Muscle layer of colon (tissue), 2 donors: Measurements from ENCODE around the gene ZFP1.

Experiments used
- H3K27ac ChIP-seq: one replicate; pipeline ENCODE4 v1.7.0; 2013; ENCODE audit warnings: low read depth, mild to moderate bottlenecking, low read length, moderate library complexity
- H3K27me3 ChIP-seq, 2 donors: one replicate each; pipeline ENCODE4 v1.7.0; 2013; ENCODE audit warnings: low read length in 2 of 2, mild to moderate bottlenecking in 2 of 2; ENCODE audit not compliant: insufficient read depth in 2 of 2, control insufficient read depth in 1 of 2
- H3K36me3 ChIP-seq: one replicate; pipeline ENCODE4 v1.7.0; 2013; ENCODE audit warnings: mild to moderate bottlenecking, low read length; ENCODE audit not compliant: insufficient read depth
- H3K4me1 ChIP-seq: one replicate; pipeline ENCODE4 v1.7.0; 2013; ENCODE audit warnings: mild to moderate bottlenecking, low read length; ENCODE audit not compliant: insufficient read depth
- H3K4me3 ChIP-seq, 2 donors: one replicate each; pipeline ENCODE4 v1.7.0; 2013; ENCODE audit warnings: low read length in 2 of 2, low read depth in 1 of 2, mild to moderate bottlenecking in 1 of 2, moderate library complexity in 1 of 2
- H3K9ac ChIP-seq: one replicate; pipeline ENCODE4 v1.7.0; 2013; ENCODE audit warnings: low read length
- H3K9me3 ChIP-seq: one replicate; pipeline ENCODE4 v1.7.0; 2013; ENCODE audit warnings: mild to moderate bottlenecking, low read length
- donor health status: abdominal sarcoma.
- donor health status: Adenocarcinoma of cecum.

Gene ZFP1

GRCh38 chr16:75176926-75177325 is 28.6 kb downstream of the ZFP1 start:
- H3K4me3 ChIP-seq, result no peak overlapping the region
- H3K27ac ChIP-seq, result no peak overlapping the region
- no peaks in the 10 kb centered on the region for H3K36me3 ChIP-seq
- no peaks in the 10 kb centered on the region for H3K4me1 ChIP-seq
- no peaks in the 10 kb centered on the region for H3K9me3 ChIP-seq
- no peak overlapping the region for H3K9ac ChIP-seq
- H3K27me3 ChIP-seq, result no peaks in the 10 kb centered on the region

DNA sequence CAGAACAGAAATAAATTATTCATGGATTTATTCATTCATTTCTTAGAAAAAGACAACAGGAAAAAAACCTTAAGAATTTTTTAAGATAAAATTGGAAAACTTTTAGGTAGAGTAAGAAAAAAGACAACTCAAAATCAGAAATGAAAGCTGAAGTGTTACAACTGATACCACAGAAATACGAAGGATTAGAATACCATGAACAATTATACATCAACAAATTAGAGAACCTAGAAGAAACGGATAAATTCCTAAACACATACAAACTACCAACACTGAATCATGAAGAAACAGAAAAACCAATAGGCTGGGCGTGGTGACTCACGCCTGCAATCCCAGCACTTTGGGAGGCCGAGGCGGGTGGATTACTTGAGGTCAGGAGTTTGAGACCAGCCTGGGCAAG is 30.9 kb downstream of the ZFP1 start:
- Histone ChIP-seq H3K27ac (no peak overlapping the region), H3K4me1 (no peaks in the 10 kb centered on the region), H3K9me3 (no peaks in the 10 kb centered on the region), H3K9ac (no peak overlapping the region), H3K4me3 (no peak overlapping the region), H3K27me3 (no peaks in the 10 kb centered on the region), H3K36me3 (no peaks in the 10 kb centered on the region)

- Histone ChIP-seq H3K27me3 (no peaks in the 10 kb centered on the region), H3K4me1 (no peaks in the 10 kb centered on the region), H3K9me3 (no peaks in the 10 kb centered on the region), H3K4me3 (no peak overlapping the region), H3K9ac (no peak overlapping the region), H3K27ac (no peak overlapping the region), H3K36me3 (no peaks in the 10 kb centered on the region)
Measured at GRCh38 chr16:75181630-75182029, 33.3 kb downstream of the ZFP1 start.

DNA sequence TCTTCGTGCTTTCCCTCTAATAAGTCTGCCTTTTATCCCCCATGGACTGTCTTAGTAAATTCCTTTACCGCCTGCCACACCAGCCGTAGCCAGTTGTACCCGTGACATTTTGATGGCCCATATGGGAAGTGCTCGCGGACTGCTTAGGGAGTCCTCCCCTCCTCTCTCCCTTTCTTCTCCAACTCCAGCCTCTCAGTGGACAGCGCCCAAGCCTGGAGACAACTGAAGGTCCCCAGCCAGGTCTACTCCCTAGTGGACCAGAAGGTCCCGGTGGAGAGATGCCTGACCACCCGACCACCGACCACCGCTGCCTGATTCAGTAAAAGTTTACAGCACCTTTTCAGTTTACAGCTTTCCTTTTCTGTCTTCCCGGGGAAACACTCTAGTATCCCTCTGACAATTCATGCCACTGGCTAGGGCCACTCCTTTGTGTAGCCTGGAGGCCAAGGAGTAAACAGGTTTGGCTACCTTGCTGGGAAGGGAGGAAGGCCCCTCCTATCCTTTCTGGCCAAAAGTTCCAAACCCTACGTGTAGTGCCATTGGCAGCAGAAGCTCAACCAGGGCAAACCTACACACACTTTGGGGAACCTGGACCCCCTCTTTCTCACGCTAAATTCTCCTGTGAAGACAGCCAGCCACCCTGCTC is 40.6 kb downstream of the ZFP1 start:
- no peaks in the 10 kb centered on the region for H3K36me3 ChIP-seq
- H3K4me3 ChIP-seq, result no peak overlapping the region
- no peak overlapping the region for H3K27ac ChIP-seq
- H3K9me3 ChIP-seq, result no peaks in the 10 kb centered on the region
- H3K27me3 ChIP-seq, result no peaks in the 10 kb centered on the region
- H3K4me1 ChIP-seq, result no peaks in the 10 kb centered on the region
- no peak overlapping the region for H3K9ac ChIP-seq

- Histone ChIP-seq H3K4me3 (no peak overlapping the region), H3K27me3 (no peaks in the 10 kb centered on the region), H3K4me1 (no peaks in the 10 kb centered on the region), H3K9ac (no peak overlapping the region), H3K27ac (no peak overlapping the region), H3K36me3 (no peaks in the 10 kb centered on the region), H3K9me3 (no peaks in the 10 kb centered on the region)
Measured at GRCh38 chr16:75189638-75190245, 41.4 kb downstream of the ZFP1 start.

DNA sequence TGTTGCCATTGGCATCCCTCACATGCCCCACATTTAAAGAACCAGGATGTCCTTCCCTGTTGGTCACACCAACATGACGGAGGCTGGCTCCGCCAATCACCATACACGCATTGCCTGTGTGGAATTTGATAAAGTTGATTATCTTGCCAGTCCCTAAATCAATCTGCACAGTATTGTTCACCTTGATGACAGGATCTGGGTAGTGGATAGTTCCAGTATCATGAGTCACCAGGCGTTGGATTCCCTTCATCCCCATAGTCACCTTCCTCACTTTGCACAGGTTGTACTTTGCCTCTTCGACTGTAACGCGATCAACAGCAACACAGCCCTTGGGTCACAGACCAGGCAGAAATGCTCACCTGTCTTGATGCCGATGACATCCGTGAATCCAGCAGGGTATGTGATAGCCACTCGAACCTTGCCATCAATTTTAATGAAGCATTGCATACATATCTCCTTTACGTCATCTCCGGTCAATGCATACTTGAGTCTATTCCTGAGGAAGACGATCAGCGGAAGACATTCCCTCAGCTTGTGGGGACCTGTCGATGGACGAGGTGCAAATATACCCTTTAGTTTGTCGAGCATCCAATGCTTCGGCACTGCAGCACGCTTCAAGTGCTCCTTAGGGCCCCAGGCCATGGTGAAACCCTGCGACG is 44.4 kb downstream of the ZFP1 start:
- Histone ChIP-seq H3K9me3 (no peaks in the 10 kb centered on the region), H3K27ac (no peak overlapping the region), H3K27me3 (peaks cover 0 to 4% of the 10 kb centered on the region in 2 donors), H3K9ac (no peak overlapping the region), H3K4me3 (no peak overlapping the region), H3K36me3 (no peaks in the 10 kb centered on the region), H3K4me1 (no peaks in the 10 kb centered on the region)

DNA sequence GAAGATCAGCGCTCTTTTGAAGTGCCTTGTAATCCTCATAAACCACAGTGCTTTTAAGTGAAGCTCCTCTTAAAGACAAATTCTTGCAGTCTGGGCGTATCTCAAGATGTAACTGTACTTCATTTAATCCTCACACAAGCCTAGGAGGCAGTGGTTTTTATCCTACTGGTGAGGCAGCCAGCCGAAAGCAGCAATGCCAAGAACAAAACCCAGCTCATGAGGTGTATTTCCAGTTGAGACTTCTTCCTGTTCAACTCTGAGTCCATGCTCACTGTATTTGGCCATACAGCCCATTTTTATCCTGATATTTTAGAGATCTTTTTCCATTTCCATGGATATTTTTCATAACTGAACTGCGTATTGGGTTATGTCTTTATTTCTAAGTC is 44.9 kb downstream of the ZFP1 start:
- no peak overlapping the region for H3K9ac ChIP-seq
- no peaks in the 10 kb centered on the region for H3K4me1 ChIP-seq
- no peaks in the 10 kb centered on the region for H3K36me3 ChIP-seq
- H3K9me3 ChIP-seq, result no peaks in the 10 kb centered on the region
- H3K27ac ChIP-seq, result no peak overlapping the region
- no peak overlapping the region for H3K4me3 ChIP-seq
- H3K27me3 ChIP-seq, result peaks cover 0 to 10% of the 10 kb centered on the region in 2 donors

- Histone ChIP-seq H3K9me3 (no peaks in the 10 kb centered on the region), H3K36me3 (no peaks in the 10 kb centered on the region), H3K4me1 (no peaks in the 10 kb centered on the region), H3K4me3 (no peak overlapping the region), H3K27me3 (peaks cover 0 to 10% of the 10 kb centered on the region in 2 donors), H3K27ac (no peak overlapping the region), H3K9ac (no peak overlapping the region)
Measured at GRCh38 chr16:75193730-75194444, 45.6 kb downstream of the ZFP1 start.

DNA sequence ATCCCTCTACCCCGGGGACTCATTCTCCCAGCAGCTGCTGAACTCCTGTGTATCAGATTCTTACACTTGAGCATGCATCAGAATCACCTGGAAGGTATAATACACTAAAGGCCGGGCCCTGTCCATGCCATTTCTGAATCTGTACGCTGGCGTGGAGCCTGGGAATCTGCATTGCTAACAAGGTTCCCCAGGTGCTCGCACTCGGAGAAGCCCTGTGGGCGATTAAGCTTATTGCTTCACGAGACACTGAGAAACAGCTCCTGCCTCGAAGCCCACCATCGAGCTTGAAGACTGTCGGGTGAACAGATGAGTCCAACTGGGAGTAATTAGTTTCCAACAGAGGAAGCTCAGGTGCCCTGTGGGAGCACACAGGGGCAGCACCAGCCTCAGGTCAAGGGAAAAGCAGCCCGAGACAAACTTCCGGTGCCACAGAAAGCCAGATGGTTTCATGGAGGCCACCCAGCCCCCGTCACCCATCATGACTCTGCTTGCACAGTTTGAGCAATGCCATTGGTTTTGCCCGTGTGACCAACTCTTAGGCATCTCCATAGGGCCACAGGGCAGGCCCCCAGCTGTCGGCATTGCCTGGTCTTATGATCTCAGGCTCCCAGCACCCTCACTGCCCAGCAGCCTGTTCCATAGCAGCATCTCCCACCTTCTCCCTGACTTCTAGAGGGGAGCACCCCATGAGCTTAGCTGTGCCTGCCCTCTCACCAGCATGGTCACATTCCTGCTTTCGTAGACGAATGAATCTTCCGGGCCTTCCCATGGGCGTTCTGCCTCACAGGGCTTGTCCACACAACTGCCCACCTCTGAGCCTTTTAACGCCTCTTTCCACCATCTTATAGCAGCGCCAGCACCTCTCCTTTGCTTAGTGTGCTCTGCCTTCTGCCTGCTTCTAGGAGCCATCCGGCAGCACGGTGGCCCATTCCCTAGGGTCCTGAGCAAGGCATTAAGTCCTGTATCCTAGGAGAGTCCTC is 47.8 kb downstream of the ZFP1 start:
- H3K9me3 ChIP-seq, result no peaks in the 10 kb centered on the region
- H3K9ac ChIP-seq, result no peak overlapping the region
- peaks cover 0 to 10% of the 10 kb centered on the region in 2 donors for H3K27me3 ChIP-seq
- no peak overlapping the region for H3K4me3 ChIP-seq
- no peak overlapping the region for H3K27ac ChIP-seq
- H3K4me1 ChIP-seq, result no peaks in the 10 kb centered on the region
- no peaks in the 10 kb centered on the region for H3K36me3 ChIP-seq

DNA sequence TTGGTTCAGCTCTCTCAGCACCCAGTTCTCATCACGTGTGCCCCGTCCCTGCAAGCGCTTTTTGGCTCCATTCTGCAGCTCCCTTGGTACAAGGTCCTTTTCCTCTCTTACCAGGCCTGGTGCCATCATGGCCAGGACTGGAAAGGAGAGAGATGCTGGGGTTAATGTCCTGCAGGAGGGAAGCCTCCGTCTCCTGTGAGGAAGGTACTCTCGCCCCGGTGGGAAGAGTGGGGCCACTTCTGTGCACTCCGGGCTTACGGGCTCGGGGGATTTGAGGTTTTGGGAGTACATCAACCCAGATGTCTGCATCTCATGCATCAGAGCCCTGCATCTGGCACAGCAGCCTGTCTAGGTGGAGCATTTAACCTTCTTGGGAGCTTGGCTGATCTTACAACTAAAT is 48.5 kb downstream of the ZFP1 start:
- H3K9ac ChIP-seq, result no peak overlapping the region
- H3K27ac ChIP-seq, result no peak overlapping the region
- no peaks in the 10 kb centered on the region for H3K9me3 ChIP-seq
- H3K36me3 ChIP-seq, result no peaks in the 10 kb centered on the region
- H3K27me3 ChIP-seq, result peaks cover 0 to 10% of the 10 kb centered on the region in 2 donors
- H3K4me3 ChIP-seq, result no peak overlapping the region
- H3K4me1 ChIP-seq, result no peaks in the 10 kb centered on the region
